Gastroesophageal sphincter (tissue), 3 donors: Measurements from ENCODE around the gene MED26.

Experiments used
- CTCF ChIP-seq, 4 experiments: fragments of 200-600 bp in 2 of 4; fragments of 450-650 bp in 2 of 4; sonication (generic) in 1 of 4; IDR thresholded peaks; one replicate each; pipeline ENCODE4 v1.5.1; 2017 to 2019; ENCODE audit warnings: antibody characterized with exemption in 4 of 4, mild to moderate bottlenecking in 2 of 4, moderate library complexity in 2 of 4
- POLR2A ChIP-seq, 2 donors: fragments of 450-650 bp; IDR thresholded peaks; one replicate each; pipeline ENCODE4 v1.6.1; 2017; ENCODE audit warnings: antibody characterized with exemption in 2 of 2, mild to moderate bottlenecking in 2 of 2, moderate library complexity in 1 of 2

GRCh38 chr19:16645140-16645539 lies 17.1 kb upstream of the MED26 start:
- TF ChIP-seq POLR2A (IDR thresholded peaks at IDR 0.05) (no peak), CTCF (IDR thresholded peaks at IDR 0.05) (no peak)
